Type B pancreatic cell (in vitro differentiated cells): Measurements from ENCODE around the gene GMDS. TPM values are rescaled to one million over a fixed set of nuclear protein-coding genes. Genes with fewer than 3 reads are reported as not detected.
A peak's percentile ranks its signal among the peaks of the same experiment; 100 is the strongest.

ENCODE experiments used
- DNase-seq: peaks from one replicate; pipeline ENCODE4 v3.0.0; 2021; ENCODE audit warnings: mixed read lengths; ENCODE audit not compliant: unreplicated experiment; ENCODE audit errors: extremely low spot score
- H3K27ac Mint-ChIP-seq: 2 replicates; pipeline ENCODE4 v1.8.0; 2021; ENCODE audit warnings: mild to moderate bottlenecking, mixed read lengths
- H3K27me3 Mint-ChIP-seq: 2 replicates; pipeline ENCODE4 v1.8.0; 2021; ENCODE audit warnings: mixed read lengths
- H3K36me3 Mint-ChIP-seq: 2 replicates; pipeline ENCODE4 v1.8.0; 2021; ENCODE audit warnings: mixed read lengths
- H3K4me1 Mint-ChIP-seq: one replicate; pipeline ENCODE4 v1.8.0; 2021; ENCODE audit warnings: mixed read lengths; ENCODE audit not compliant: unreplicated experiment
- H3K4me3 Mint-ChIP-seq: 2 replicates; pipeline ENCODE4 v1.8.0; 2021; ENCODE audit warnings: mild to moderate bottlenecking, mixed read lengths
- H3K9me3 Mint-ChIP-seq: 2 replicates; pipeline ENCODE4 v1.8.0; 2021; ENCODE audit warnings: mixed read lengths
- total RNA-seq: library from RNA; stranded (reverse); gene quantifications from 2 replicates; pipeline ENCODE4 v1.2.1, GENCODE V29; 2021; ENCODE audit warnings: low replicate concordance
- TF ChIP-seq, protein P1 (sequence below): fragments of 200-600 bp; sonication (generic); conservative IDR thresholded peaks from 2 replicates; pipeline ENCODE4 v1.5.0; 2021; ENCODE audit warnings: antibody characterized with exemption, mild to moderate bottlenecking

The GMDS gene
- total RNA-seq, 1 donor from 2014 or later = 41.3 TPM

DNA sequence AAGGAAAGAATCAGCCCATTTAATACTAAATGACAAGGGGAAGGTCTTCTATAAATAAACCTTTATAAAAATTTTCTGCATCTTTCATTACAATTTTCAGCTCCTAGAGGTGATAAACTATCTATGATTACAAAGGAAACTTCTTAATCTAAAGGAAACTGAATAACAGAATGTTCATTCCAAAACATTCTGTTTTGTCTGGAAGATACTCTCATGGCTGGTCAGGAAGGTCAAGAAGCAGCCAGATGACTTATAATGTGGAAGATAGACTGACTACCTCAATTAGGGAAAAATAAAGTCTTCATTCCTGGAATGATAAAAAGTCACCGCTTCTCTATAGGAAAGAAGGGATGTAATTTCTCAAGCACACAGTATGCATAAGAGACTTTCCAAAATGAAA lies 131.3 kb downstream of the GMDS start:
- no peaks in the 10 kb centered on the region for H3K27me3 Mint-ChIP-seq

DNA sequence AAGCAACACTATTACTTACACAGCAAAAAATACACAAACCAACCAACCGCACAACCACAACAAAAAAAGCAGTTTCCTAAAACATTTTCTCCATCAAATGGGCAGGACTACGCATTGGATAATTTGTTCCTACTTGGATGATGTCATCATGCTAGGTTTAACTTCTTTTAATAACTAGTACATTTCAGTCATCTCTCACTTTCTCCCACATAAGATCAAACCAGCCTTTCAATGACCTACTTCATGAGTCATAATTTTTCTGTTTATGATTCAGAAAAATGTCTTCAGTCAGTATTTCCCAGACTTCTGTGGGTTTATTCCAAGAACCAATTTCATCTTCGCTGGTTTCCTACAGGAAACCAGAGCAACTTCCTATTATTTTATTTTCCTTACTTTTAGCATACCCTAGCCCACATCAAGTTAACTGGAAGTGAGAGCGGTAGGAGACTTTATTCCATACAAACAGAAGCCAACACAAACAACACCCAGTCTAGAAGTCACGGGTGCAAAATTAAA lies 134.2 kb downstream of the GMDS start:
- Mint-ChIP-seq H3K4me3 (no peak overlapping the region), H3K27me3 (no peaks in the 10 kb centered on the region), H3K27ac (no peak overlapping the region), H3K4me1 (peaks cover 21% of the 10 kb centered on the region), H3K9me3 (no peaks in the 10 kb centered on the region), H3K36me3 (peaks cover 3% of the 10 kb centered on the region)
- TF ChIP-seq, protein P1, sequence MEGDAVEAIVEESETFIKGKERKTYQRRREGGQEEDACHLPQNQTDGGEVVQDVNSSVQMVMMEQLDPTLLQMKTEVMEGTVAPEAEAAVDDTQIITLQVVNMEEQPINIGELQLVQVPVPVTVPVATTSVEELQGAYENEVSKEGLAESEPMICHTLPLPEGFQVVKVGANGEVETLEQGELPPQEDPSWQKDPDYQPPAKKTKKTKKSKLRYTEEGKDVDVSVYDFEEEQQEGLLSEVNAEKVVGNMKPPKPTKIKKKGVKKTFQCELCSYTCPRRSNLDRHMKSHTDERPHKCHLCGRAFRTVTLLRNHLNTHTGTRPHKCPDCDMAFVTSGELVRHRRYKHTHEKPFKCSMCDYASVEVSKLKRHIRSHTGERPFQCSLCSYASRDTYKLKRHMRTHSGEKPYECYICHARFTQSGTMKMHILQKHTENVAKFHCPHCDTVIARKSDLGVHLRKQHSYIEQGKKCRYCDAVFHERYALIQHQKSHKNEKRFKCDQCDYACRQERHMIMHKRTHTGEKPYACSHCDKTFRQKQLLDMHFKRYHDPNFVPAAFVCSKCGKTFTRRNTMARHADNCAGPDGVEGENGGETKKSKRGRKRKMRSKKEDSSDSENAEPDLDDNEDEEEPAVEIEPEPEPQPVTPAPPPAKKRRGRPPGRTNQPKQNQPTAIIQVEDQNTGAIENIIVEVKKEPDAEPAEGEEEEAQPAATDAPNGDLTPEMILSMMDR = no peak
- no peak for DNase-seq

More for the DNA sequence above, 131.3 kb downstream of the GMDS start:
- TF ChIP-seq, protein P1 = no peak
- Mint-ChIP-seq H3K36me3 (peaks cover 1% of the 10 kb centered on the region), H3K4me1 (peaks cover 13% of the 10 kb centered on the region), H3K9me3 (no peaks in the 10 kb centered on the region), H3K4me3 (no peak overlapping the region), H3K27ac (no peak overlapping the region)
- no peak for DNase-seq

DNA sequence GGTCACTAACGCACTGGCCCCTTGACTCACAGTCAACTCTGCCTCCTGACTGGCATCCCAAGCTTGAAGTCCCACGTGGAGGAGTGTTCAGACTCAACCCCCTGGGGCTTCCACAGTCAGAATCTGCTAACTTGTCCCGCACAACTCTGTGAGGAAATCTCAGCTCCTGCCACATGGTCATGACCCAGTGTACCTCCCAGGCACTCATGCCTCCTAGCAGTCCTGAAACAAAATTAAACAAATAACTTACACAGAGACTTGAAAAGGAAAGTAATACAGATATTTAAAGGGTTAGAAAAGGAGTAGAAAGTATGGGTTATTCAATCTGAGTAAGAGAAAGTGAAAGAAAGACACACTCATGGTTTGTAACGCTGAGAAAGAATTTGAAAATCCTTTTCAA lies 134.9 kb downstream of the GMDS start:
- H3K4me3 Mint-ChIP-seq = no peak overlapping the region
- H3K27me3 Mint-ChIP-seq = no peaks in the 10 kb centered on the region
- H3K27ac Mint-ChIP-seq = no peak overlapping the region
- peaks cover 21% of the 10 kb centered on the region for H3K4me1 Mint-ChIP-seq
- TF ChIP-seq, protein P1 = no peak
- H3K9me3 Mint-ChIP-seq = no peaks in the 10 kb centered on the region
- DNase-seq = no peak
- peaks cover 3% of the 10 kb centered on the region for H3K36me3 Mint-ChIP-seq

DNA sequence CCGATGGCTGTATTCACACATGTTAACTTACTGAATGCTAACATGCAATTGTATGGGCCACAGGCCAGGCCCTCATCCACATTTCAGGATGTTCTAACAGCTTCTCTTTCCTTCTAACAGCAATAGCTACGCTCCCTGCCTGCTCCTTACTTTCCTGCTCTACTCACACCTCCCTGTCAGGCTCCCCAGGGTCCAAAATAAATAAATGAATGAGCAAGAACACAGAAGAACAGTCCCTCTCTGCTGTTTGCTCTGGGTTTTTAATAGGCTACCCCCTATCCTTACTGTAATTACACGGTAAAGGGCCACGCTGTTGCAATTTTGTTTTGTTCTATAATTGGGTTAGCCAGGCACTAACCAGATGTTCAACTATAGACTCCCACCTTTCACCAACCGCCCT lies 135.6 kb downstream of the GMDS start:
- no peaks in the 10 kb centered on the region for H3K27me3 Mint-ChIP-seq
- no peaks in the 10 kb centered on the region for H3K9me3 Mint-ChIP-seq
- H3K4me3 Mint-ChIP-seq = no peak overlapping the region
- TF ChIP-seq, protein P1 = no peak
- H3K36me3 Mint-ChIP-seq = peaks cover 3% of the 10 kb centered on the region
- no peak for DNase-seq
- no peak overlapping the region for H3K27ac Mint-ChIP-seq
- H3K4me1 Mint-ChIP-seq = peaks cover 21% of the 10 kb centered on the region

DNA sequence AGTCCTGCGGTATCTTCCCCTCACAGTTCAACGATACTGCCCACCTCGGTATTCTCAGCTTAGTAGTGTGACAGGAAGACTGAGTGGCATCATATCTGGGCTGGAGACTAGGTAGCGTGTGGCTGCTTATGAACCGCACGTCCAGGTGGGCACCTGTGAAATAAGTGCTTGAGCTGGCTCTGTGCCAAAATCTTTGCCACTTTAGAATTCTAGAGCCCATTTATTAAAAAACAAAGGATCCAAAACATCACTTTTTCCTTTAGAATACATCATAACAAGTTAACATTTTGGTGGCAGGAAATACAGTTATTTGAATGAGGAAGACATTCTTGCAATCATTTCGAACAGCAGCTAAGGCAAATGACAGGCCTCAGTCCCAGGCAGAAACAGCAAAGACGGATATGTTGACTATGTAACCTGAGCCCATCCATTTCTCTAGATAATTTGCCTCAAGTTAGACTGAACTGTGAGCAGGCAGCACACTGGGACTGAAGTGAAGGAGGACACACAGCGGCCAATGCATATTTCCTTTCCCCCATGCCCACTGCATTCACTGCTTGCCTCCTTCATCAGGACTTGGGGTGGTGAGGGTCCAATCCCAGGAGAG lies 136.6 kb downstream of the GMDS start:
- H3K9me3 Mint-ChIP-seq = no peaks in the 10 kb centered on the region
- no peak for DNase-seq
- H3K4me3 Mint-ChIP-seq = peak overlapping the region; percentile 9
- H3K27me3 Mint-ChIP-seq = no peaks in the 10 kb centered on the region
- H3K4me1 Mint-ChIP-seq = peaks cover 26% of the 10 kb centered on the region
- TF ChIP-seq, protein P1 = no peak
- H3K27ac Mint-ChIP-seq = no peak overlapping the region
- H3K36me3 Mint-ChIP-seq = peaks cover 3% of the 10 kb centered on the region
